WTC11 (cell line): Measurements from ENCODE around the gene SCAMP3. TPM values are rescaled to one million over a fixed set of nuclear protein-coding genes. Genes with fewer than 3 reads are reported as not detected.
A peak's percentile ranks its signal among the peaks of the same experiment; 100 is the strongest.

ENCODE experiments used
- ATF1 ChIP-seq: sonication (generic); formaldehyde crosslinking; IDR thresholded peaks from 2 replicates; pipeline ENCODE4 v1.8.1; 2023; ENCODE audit warnings: mild to moderate bottlenecking, moderate library complexity, missing genetic modification reagents
- ATF6 ChIP-seq: sonication (generic); formaldehyde crosslinking; IDR thresholded peaks from 2 replicates; pipeline ENCODE4 v1.8.1; 2023; ENCODE audit warnings: mild to moderate bottlenecking, missing genetic modification reagents
- ETV6 ChIP-seq: sonication (generic); formaldehyde crosslinking; IDR thresholded peaks from 2 replicates; pipeline ENCODE4 v1.8.1; 2022; ENCODE audit warnings: mild to moderate bottlenecking, missing genetic modification reagents
- FOXP1 ChIP-seq: sonication (generic); formaldehyde crosslinking; IDR thresholded peaks from 2 replicates; pipeline ENCODE4 v1.8.0; 2022; ENCODE audit warnings: missing genetic modification reagents, mild to moderate bottlenecking, moderate library complexity, borderline replicate concordance
- GABPB1 ChIP-seq: sonication (generic); formaldehyde crosslinking; IDR thresholded peaks from 2 replicates; pipeline ENCODE4 v1.8.1; 2023; ENCODE audit warnings: mild to moderate bottlenecking, missing genetic modification reagents
- HMGXB4 ChIP-seq: sonication (generic); formaldehyde crosslinking; IDR thresholded peaks from 2 replicates; pipeline ENCODE4 v1.8.1; 2023; ENCODE audit warnings: mild to moderate bottlenecking, moderate library complexity, missing genetic modification reagents
- IRF2 ChIP-seq: sonication (generic); formaldehyde crosslinking; IDR thresholded peaks from 2 replicates; pipeline ENCODE4 v1.8.0; 2022; ENCODE audit warnings: low read depth, missing genetic modification reagents, borderline replicate concordance
- JUN ChIP-seq: sonication (generic); formaldehyde crosslinking; IDR thresholded peaks from 2 replicates; pipeline ENCODE4 v1.8.0; 2023; ENCODE audit warnings: mild to moderate bottlenecking, missing genetic modification reagents
- MXD4 ChIP-seq: fragments of 250-450 bp; sonication (Bioruptor Pico); IDR thresholded peaks from 2 replicates; pipeline ENCODE4 v1.8.0; 2021; ENCODE audit warnings: mild to moderate bottlenecking, moderate library complexity, borderline replicate concordance
- MYBL2 ChIP-seq: sonication (generic); formaldehyde crosslinking; IDR thresholded peaks from 2 replicates; pipeline ENCODE4 v1.8.1; 2023; ENCODE audit warnings: mild to moderate bottlenecking, moderate library complexity, missing genetic modification reagents
- NFATC4 ChIP-seq: fragments of 250-450 bp; sonication (Bioruptor Pico); IDR thresholded peaks from 2 replicates; pipeline ENCODE4 v1.9.0; 2021; ENCODE audit warnings: mild to moderate bottlenecking
- NR3C1 ChIP-seq: sonication (generic); formaldehyde crosslinking; conservative IDR thresholded peaks from 2 replicates; pipeline ENCODE4 v1.8.1; 2023; ENCODE audit warnings: low read depth, mild to moderate bottlenecking, missing genetic modification reagents
- PRRX2 ChIP-seq: fragments of 250-450 bp; sonication (Bioruptor Pico); IDR thresholded peaks from 2 replicates; pipeline ENCODE4 v1.8.0; 2021; ENCODE audit warnings: mild to moderate bottlenecking
- RELA ChIP-seq: sonication (generic); formaldehyde crosslinking; IDR thresholded peaks from 2 replicates; pipeline ENCODE4 v1.8.1; 2022; ENCODE audit warnings: missing genetic modification reagents, mild to moderate bottlenecking, borderline replicate concordance
- SMAD3 ChIP-seq: sonication (generic); formaldehyde crosslinking; IDR thresholded peaks from 2 replicates; pipeline ENCODE4 v1.8.0; 2022; ENCODE audit warnings: missing genetic modification reagents, mild to moderate bottlenecking, borderline replicate concordance
- SOX15 ChIP-seq: fragments of 250-450 bp; sonication (Bioruptor Pico); IDR thresholded peaks from 2 replicates; pipeline ENCODE4 v1.9.0; 2021; ENCODE audit warnings: mild to moderate bottlenecking
- ZMAT4 ChIP-seq: fragments of 250-450 bp; sonication (Bioruptor Pico); IDR thresholded peaks from 2 replicates; pipeline ENCODE4 v1.9.0; 2021; ENCODE audit warnings: mild to moderate bottlenecking
- ZNF232 ChIP-seq: sonication (generic); formaldehyde crosslinking; IDR thresholded peaks from 2 replicates; pipeline ENCODE4 v1.8.0; 2022; ENCODE audit warnings: mild to moderate bottlenecking, missing genetic modification reagents
- ZNF423 ChIP-seq: fragments of 250-450 bp; sonication (Bioruptor Pico); IDR thresholded peaks from 2 replicates; pipeline ENCODE4 v2.1.2; 2022; ENCODE audit warnings: mild to moderate bottlenecking, moderate library complexity
- total RNA-seq: library from RNA; stranded (reverse); gene quantifications from 3 replicates; pipeline ENCODE4 v1.2.3, GENCODE V29; 2021
- TF ChIP-seq, protein P1 (sequence below): sonication (generic); formaldehyde crosslinking; IDR thresholded peaks from 2 replicates; pipeline ENCODE4 v1.8.1; 2023; ENCODE audit warnings: mild to moderate bottlenecking, missing genetic modification reagents, borderline replicate concordance
- TF ChIP-seq, protein P2 (sequence below): sonication (generic); formaldehyde crosslinking; IDR thresholded peaks from 2 replicates; pipeline ENCODE4 v1.8.0; 2022; ENCODE audit warnings: mild to moderate bottlenecking, missing genetic modification reagents
- TF ChIP-seq, protein P3 (sequence below): sonication (generic); formaldehyde crosslinking; IDR thresholded peaks from 2 replicates; pipeline ENCODE4 v1.8.1; 2022; ENCODE audit warnings: low read depth, mild to moderate bottlenecking, moderate library complexity, missing genetic modification reagents, borderline replicate concordance
- TF ChIP-seq, protein P4 (sequence below): sonication (generic); formaldehyde crosslinking; IDR thresholded peaks from 2 replicates; pipeline ENCODE4 v1.8.0; 2022; ENCODE audit warnings: mild to moderate bottlenecking, missing genetic modification reagents
- TF ChIP-seq, protein P5 (sequence below): sonication (generic); formaldehyde crosslinking; IDR thresholded peaks from 2 replicates; pipeline ENCODE4 v1.8.0; 2022; ENCODE audit warnings: mild to moderate bottlenecking, missing genetic modification reagents
- TF ChIP-seq, protein P6 (sequence below): fragments of 250-450 bp; sonication (Bioruptor Pico); IDR thresholded peaks from 2 replicates; pipeline ENCODE4 v1.9.0; 2021; ENCODE audit warnings: moderate library complexity, mild to moderate bottlenecking, inconsistent platforms, borderline replicate concordance

Gene SCAMP3
- total RNA-seq, 1 experiment from 2014 or later = 58.8 TPM

GRCh38 chr1:155261852-155262673 is at the start of gene SCAMP3 (continued):
- TF ChIP-seq, protein P1, sequence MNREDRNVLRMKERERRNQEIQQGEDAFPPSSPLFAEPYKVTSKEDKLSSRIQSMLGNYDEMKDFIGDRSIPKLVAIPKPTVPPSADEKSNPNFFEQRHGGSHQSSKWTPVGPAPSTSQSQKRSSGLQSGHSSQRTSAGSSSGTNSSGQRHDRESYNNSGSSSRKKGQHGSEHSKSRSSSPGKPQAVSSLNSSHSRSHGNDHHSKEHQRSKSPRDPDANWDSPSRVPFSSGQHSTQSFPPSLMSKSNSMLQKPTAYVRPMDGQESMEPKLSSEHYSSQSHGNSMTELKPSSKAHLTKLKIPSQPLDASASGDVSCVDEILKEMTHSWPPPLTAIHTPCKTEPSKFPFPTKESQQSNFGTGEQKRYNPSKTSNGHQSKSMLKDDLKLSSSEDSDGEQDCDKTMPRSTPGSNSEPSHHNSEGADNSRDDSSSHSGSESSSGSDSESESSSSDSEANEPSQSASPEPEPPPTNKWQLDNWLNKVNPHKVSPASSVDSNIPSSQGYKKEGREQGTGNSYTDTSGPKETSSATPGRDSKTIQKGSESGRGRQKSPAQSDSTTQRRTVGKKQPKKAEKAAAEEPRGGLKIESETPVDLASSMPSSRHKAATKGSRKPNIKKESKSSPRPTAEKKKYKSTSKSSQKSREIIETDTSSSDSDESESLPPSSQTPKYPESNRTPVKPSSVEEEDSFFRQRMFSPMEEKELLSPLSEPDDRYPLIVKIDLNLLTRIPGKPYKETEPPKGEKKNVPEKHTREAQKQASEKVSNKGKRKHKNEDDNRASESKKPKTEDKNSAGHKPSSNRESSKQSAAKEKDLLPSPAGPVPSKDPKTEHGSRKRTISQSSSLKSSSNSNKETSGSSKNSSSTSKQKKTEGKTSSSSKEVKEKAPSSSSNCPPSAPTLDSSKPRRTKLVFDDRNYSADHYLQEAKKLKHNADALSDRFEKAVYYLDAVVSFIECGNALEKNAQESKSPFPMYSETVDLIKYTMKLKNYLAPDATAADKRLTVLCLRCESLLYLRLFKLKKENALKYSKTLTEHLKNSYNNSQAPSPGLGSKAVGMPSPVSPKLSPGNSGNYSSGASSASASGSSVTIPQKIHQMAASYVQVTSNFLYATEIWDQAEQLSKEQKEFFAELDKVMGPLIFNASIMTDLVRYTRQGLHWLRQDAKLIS (CRISPR knock-in tag) = peak; percentile 86; the same call in 1 of the 2 replicates
- TF ChIP-seq MXD4 (CRISPR knock-in tag) = no peak
- no peak for TF ChIP-seq NR3C1 (CRISPR knock-in tag)
- TF ChIP-seq, protein P2, sequence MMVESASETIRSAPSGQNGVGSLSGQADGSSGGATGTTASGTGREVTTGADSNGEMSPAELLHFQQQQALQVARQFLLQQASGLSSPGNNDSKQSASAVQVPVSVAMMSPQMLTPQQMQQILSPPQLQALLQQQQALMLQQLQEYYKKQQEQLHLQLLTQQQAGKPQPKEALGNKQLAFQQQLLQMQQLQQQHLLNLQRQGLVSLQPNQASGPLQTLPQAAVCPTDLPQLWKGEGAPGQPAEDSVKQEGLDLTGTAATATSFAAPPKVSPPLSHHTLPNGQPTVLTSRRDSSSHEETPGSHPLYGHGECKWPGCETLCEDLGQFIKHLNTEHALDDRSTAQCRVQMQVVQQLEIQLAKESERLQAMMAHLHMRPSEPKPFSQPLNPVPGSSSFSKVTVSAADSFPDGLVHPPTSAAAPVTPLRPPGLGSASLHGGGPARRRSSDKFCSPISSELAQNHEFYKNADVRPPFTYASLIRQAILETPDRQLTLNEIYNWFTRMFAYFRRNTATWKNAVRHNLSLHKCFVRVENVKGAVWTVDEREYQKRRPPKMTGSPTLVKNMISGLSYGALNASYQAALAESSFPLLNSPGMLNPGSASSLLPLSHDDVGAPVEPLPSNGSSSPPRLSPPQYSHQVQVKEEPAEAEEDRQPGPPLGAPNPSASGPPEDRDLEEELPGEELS (CRISPR knock-in tag) = no peak
- no peak for TF ChIP-seq SOX15 (CRISPR knock-in tag)
- no peak for TF ChIP-seq ATF6 (CRISPR knock-in tag)
- TF ChIP-seq ATF1 (CRISPR knock-in tag) = peak; percentile 79; the same call in 1 of the 2 replicates
- TF ChIP-seq JUN (CRISPR knock-in tag) = no peak
- TF ChIP-seq ZMAT4 = peak; percentile 96
- TF ChIP-seq NFATC4 (CRISPR knock-in tag) = peak; percentile 97
- no peak for TF ChIP-seq IRF2 (CRISPR knock-in tag)
- TF ChIP-seq, protein P3, sequence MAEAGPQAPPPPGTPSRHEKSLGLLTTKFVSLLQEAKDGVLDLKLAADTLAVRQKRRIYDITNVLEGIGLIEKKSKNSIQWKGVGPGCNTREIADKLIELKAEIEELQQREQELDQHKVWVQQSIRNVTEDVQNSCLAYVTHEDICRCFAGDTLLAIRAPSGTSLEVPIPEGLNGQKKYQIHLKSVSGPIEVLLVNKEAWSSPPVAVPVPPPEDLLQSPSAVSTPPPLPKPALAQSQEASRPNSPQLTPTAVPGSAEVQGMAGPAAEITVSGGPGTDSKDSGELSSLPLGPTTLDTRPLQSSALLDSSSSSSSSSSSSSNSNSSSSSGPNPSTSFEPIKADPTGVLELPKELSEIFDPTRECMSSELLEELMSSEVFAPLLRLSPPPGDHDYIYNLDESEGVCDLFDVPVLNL = no peak
- peak; percentile 64; the same call in 1 of the 2 replicates for TF ChIP-seq FOXP1 (CRISPR knock-in tag)
- TF ChIP-seq RELA (CRISPR knock-in tag) = peak; percentile 66; the same call in 1 of the 2 replicates
- TF ChIP-seq PRRX2 (CRISPR knock-in tag) = peak; percentile 98
- TF ChIP-seq ZNF423 = no peak
- TF ChIP-seq SMAD3 (CRISPR knock-in tag) = peak; percentile 77; the same call in 1 of the 2 replicates
- TF ChIP-seq, protein P4, sequence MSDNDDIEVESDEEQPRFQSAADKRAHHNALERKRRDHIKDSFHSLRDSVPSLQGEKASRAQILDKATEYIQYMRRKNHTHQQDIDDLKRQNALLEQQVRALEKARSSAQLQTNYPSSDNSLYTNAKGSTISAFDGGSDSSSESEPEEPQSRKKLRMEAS (CRISPR knock-in tag) = peak; percentile 82; the same call in 1 of the 2 replicates
- TF ChIP-seq ZNF232 = 0 out of 2 replicates have a peak, but pooled peaks have one; percentile 60
- TF ChIP-seq, protein P5, sequence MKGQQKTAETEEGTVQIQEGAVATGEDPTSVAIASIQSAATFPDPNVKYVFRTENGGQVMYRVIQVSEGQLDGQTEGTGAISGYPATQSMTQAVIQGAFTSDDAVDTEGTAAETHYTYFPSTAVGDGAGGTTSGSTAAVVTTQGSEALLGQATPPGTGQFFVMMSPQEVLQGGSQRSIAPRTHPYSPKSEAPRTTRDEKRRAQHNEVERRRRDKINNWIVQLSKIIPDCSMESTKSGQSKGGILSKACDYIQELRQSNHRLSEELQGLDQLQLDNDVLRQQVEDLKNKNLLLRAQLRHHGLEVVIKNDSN (CRISPR knock-in tag) = peak; percentile 99
- TF ChIP-seq MYBL2 = no peak; the same call in 1 of the 2 replicates
- TF ChIP-seq ETV6 (CRISPR knock-in tag) = no peak
- TF ChIP-seq, protein P6, sequence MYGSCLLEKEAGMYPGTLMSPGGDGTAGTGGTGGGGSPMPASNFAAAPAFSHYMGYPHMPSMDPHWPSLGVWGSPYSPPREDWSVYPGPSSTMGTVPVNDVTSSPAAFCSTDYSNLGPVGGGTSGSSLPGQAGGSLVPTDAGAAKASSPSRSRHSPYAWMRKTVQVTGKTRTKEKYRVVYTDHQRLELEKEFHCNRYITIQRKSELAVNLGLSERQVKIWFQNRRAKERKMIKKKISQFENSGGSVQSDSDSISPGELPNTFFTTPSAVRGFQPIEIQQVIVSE (CRISPR knock-in tag) = peak; percentile 51; the same call in 1 of the 2 replicates
- TF ChIP-seq GABPB1 (CRISPR knock-in tag) = peak; percentile 65; the same call in 1 of the 2 replicates
- 0 out of 2 replicates have a peak, but pooled peaks have one; percentile 28 for TF ChIP-seq HMGXB4 (CRISPR knock-in tag)
